ENCODE data around the gene TRIM4.

- TF ChIP-seq POLR2A (IDR thresholded peaks at IDR 0.05; ENCODE audit: low read depth, low read length) (no peak), POLR2AphosphoS5 (IDR thresholded peaks at IDR 0.05; ENCODE audit: insufficient read depth, low read depth, low read length) (no peak), EZH2 (IDR thresholded peaks at IDR 0.05; ENCODE audit: borderline replicate concordance, low read depth, low read length, severe bottlenecking) (no peak), JUN (IDR thresholded peaks at IDR 0.05; ENCODE audit: borderline replicate concordance, insufficient read depth, insufficient read length, low read depth) (no peak), CTCF (IDR thresholded peaks at IDR 0.05; ENCODE audit: extremely low read depth in 1 of 2, insufficient read depth in 1 of 2, low read depth in 1 of 2, low read length in 2 of 2) (peak; percentile 11 to 34), MAX (IDR thresholded peaks at IDR 0.05; ENCODE audit: insufficient read depth, insufficient read length) (no peak)
Observed at GRCh38 chr7:99949645-99950228, 30.4 kb upstream of the TRIM4 start.
